Measurements from ENCODE around the gene NAXE. TPM values are rescaled to one million over a fixed set of nuclear protein-coding genes. Genes with fewer than 3 reads are reported as not detected.

The NAXE gene
- total RNA-seq, 1 donor from 2014 or later = 62.2 TPM

DNA sequence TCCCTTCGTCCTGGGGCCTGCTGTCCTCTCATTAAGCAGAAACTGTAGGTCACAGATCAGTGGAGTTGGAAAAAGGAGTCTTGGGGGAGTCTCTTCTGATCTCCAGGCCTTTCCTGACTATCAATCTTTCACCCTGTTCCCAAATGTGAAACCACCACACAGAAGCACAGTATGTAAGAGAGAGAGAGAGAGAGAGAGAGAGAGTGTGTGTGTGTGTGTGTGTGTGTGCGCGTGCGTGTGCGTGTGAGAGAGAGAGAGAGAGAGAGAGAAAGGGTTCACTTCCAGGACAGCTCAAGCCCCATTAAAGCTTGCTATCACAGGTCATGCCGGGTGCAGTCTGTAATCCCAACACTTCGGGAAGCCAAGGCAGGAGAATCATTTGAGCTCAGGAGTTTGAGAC lies 13.5 kb upstream of the NAXE start:
- intact Hi-C loops (cut with DNase I) = no loop called here
- Histone ChIP-seq H3K36me3 (no peaks in the 10 kb centered on the region), H3K4me3 (no peak overlapping the region), H3K4me1 (no peaks in the 10 kb centered on the region), H3K9me3 (no peaks in the 10 kb centered on the region), H3K27ac (no peak overlapping the region), H3K27me3 (ENCODE audit: low read depth) (no peaks in the 10 kb centered on the region)
- DNase-seq (no peak), ATAC-seq (no peak)
- TF ChIP-seq, protein P1, sequence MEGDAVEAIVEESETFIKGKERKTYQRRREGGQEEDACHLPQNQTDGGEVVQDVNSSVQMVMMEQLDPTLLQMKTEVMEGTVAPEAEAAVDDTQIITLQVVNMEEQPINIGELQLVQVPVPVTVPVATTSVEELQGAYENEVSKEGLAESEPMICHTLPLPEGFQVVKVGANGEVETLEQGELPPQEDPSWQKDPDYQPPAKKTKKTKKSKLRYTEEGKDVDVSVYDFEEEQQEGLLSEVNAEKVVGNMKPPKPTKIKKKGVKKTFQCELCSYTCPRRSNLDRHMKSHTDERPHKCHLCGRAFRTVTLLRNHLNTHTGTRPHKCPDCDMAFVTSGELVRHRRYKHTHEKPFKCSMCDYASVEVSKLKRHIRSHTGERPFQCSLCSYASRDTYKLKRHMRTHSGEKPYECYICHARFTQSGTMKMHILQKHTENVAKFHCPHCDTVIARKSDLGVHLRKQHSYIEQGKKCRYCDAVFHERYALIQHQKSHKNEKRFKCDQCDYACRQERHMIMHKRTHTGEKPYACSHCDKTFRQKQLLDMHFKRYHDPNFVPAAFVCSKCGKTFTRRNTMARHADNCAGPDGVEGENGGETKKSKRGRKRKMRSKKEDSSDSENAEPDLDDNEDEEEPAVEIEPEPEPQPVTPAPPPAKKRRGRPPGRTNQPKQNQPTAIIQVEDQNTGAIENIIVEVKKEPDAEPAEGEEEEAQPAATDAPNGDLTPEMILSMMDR (IDR thresholded peaks at IDR 0.05) = no peak

DNA sequence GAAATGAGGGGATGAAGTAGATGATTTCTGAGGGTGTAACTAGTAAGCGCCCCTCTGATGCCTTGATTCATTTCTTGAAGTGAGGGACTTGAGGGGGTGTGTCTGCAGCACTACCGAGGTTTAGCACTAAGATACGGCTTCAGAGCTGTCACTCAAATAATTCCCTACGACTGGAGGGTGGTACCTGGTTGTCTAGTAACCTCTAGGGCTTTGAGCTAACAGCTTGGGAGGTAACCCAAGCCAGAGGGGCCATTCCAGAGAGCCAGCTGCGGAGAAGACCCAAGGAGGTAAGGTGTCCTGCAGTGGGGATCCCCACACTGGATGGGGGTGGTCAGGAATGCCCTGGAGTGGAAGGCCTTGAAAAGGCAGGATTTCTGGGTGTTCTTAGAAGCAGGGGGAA lies 12.1 kb upstream of the NAXE start, which contains the start of gene TTC24:
Gene TTC24 (plus strand): TSS at position 252 of the 400 bp plus-strand sequence. CDS start 1,642 bp downstream, outside the sequence.
- H3K4me1 ChIP-seq = no peaks in the 10 kb centered on the region
- H3K4me3 ChIP-seq = no peak within 1 kb of the TSS
- no peaks in the 10 kb centered on the region for H3K9me3 ChIP-seq
- intact Hi-C loops (cut with DNase I) = no loop called here
- H3K27me3 ChIP-seq (ENCODE audit: low read depth) = no peaks in the 10 kb centered on the region
- TF ChIP-seq, protein P1 (IDR thresholded peaks at IDR 0.05) = no peak
- DNase-seq = no peak
- H3K27ac ChIP-seq = no peak within 1 kb of the TSS
- H3K36me3 ChIP-seq = no peaks in the 10 kb centered on the region
- no peak for ATAC-seq

DNA sequence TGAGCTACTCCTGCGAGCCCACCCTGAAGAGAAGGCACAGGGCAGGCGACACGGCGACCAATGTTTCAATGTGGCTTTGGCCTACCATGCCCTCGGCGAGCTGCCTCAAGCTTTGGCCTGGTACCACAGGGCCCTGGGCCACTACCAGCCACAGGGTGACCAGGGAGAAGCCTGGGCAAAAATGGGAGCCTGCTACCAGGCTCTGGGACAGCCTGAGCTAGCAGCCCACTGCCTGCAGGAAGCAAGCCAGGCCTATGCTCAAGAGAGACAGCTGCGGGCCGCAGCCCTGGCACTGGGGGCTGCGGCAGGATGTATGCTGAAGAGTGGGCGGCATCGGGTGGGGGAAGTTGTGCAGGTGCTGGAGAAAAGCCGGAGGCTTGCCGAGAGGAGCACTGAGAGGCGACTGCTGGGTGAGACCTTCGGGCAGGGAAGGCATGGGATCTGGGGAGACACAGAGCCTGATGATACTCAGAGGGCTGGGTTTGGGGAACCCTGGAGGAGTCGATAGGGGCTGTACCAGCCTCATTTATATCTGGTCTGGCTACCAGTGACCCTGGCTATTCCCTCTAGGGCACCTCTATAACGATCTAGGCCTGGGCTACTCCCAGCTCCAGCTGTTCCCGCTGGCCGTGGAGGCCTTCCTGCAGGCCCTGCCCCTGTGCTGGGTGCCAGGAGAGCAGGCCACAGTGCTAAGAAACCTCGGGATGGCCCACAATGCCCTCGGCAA lies 9.8 kb upstream of the NAXE start:
- Histone ChIP-seq H3K4me1 (no peaks in the 10 kb centered on the region), H3K27me3 (ENCODE audit: low read depth) (no peaks in the 10 kb centered on the region), H3K36me3 (no peaks in the 10 kb centered on the region), H3K9me3 (no peaks in the 10 kb centered on the region), H3K27ac (no peak overlapping the region), H3K4me3 (no peak overlapping the region)
- intact Hi-C loops (cut with DNase I) = no loop called here
- TF ChIP-seq, protein P1 (IDR thresholded peaks at IDR 0.05) = no peak
- DNase-seq (no peak), ATAC-seq (no peak)

DNA sequence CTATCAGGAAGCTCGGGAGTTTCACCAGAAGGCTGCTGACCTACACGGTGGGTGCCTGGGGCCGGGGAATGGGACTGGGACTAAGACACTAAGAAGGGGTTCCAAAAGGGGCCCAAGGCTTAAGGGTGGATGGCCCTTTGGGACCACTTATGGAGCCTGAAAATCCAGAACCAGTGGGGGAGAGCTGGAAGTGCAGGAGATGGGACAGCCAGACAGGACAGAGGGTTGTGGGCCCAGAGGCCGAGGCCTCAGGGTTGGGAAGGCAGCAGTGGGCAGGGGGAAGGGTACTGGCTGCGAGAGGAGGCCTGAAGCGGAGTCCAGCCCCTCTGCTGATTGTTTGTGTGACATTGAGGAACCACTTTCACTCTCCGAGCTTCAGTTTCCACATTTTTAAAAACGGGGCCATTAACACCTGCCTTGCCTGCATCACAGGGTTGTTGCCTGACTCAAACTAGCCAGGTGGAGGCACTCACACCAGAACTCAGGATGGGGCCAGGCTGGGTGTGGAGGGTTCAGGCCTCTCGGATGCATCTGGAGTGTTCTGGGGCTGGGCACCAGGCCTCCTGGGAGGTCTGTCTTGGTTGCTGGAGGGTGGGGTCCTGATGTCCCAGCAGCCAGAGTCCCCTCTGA lies 9.1 kb upstream of the NAXE start:
- Histone ChIP-seq H3K9me3 (no peaks in the 10 kb centered on the region), H3K27ac (no peak overlapping the region), H3K4me3 (no peak overlapping the region), H3K27me3 (ENCODE audit: low read depth) (no peaks in the 10 kb centered on the region), H3K4me1 (no peaks in the 10 kb centered on the region), H3K36me3 (no peaks in the 10 kb centered on the region)
- ATAC-seq = no peak
- TF ChIP-seq, protein P1 (IDR thresholded peaks at IDR 0.05) = no peak
- no peak for DNase-seq
- intact Hi-C loops (cut with DNase I) = no loop called here

DNA sequence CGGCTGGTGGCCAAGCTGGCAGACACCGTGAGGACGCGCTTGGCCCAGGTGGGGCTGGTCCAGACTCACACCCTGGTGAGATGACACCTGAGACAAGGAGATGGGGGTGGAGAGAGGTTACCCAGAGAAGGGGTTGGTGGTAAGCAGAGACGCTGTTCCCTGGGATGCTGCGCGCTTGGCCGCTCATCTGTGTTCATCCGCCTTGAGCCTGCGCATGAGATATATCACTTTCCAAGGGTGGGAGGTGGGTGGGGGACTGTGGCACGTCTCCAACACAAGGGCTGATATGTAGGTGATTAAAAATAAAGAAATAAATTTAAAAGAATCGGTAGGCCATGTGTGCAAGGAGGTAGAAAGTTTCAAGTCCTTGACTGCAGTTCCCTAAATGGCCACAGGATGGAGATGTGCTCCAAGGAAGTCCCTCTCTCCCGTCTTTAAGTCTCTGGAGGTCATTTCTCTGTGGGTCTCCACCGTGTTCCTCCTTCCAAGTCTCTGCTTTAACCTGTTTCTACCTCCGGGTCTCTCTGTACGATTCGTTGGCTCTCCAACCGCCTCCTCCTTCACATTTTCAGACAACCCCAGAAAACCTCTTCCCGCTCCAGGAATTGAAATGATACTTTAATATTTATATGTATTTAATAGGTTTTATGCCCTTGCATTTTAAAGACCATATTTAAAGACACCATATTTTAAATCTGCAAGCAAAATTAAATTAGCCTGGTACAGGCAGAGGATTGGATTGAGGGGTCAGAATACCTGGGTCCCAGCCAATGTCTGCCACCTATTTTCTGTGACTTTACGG lies 7.6 kb upstream of the NAXE start:
- DNase-seq = no peak
- H3K9me3 ChIP-seq = no peaks in the 10 kb centered on the region
- ATAC-seq = peak; percentile 74 to 77
- H3K27ac ChIP-seq = no peak overlapping the region
- H3K4me3 ChIP-seq = no peak overlapping the region
- H3K36me3 ChIP-seq = no peaks in the 10 kb centered on the region
- no peaks in the 10 kb centered on the region for H3K27me3 ChIP-seq (ENCODE audit: low read depth)
- intact Hi-C loops (cut with DNase I) = no loop called here
- no peaks in the 10 kb centered on the region for H3K4me1 ChIP-seq
- TF ChIP-seq, protein P1 (IDR thresholded peaks at IDR 0.05) = peak; percentile 90

All from lower lobe of right lung (tissue), 2 donors.